GM21737 (cell line): ENCODE measurements around the gene AFDN.

Experiments used
- ATAC-seq: cut with Tn5 transposase; IDR thresholded peaks from one replicate; pipeline ENCODE4 v1.9.1; 2021; ENCODE audit warnings: mild to moderate bottlenecking, moderate library complexity; ENCODE audit not compliant: unreplicated experiment

AFDN gene

DNA sequence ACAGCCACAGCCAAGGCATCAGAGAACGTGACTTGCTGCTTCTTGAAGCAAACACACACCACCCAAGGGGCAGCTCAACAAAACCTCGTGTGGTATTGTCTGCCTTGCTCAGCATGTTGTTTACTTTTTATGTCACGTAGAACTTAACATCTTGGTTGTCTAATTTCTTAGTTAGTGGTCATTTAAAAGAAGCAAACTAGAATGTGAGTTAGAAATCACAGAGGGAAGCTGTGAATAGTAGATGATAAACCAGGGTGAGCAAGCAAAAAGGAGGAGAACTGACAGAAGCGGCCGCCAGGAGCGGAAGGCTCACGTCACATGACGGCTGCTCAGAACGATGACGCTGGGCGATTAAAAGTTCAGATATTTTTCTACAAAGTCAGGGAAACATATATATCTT lies 119.3 kb downstream of the AFDN start:
- no peak for ATAC-seq

GRCh38 chr6:167946604-167947003 lies 119.9 kb downstream of the AFDN start:
- ATAC-seq = no peak

GRCh38 chr6:167947716-167948115 lies 121.0 kb downstream of the AFDN start:
- ATAC-seq = no peak

GRCh38 chr6:167948716-167949115 lies 122.0 kb downstream of the AFDN start:
- no peak for ATAC-seq

- ATAC-seq = no peak
Observed at GRCh38 chr6:167949121-167949684, 122.5 kb downstream of the AFDN start.

DNA sequence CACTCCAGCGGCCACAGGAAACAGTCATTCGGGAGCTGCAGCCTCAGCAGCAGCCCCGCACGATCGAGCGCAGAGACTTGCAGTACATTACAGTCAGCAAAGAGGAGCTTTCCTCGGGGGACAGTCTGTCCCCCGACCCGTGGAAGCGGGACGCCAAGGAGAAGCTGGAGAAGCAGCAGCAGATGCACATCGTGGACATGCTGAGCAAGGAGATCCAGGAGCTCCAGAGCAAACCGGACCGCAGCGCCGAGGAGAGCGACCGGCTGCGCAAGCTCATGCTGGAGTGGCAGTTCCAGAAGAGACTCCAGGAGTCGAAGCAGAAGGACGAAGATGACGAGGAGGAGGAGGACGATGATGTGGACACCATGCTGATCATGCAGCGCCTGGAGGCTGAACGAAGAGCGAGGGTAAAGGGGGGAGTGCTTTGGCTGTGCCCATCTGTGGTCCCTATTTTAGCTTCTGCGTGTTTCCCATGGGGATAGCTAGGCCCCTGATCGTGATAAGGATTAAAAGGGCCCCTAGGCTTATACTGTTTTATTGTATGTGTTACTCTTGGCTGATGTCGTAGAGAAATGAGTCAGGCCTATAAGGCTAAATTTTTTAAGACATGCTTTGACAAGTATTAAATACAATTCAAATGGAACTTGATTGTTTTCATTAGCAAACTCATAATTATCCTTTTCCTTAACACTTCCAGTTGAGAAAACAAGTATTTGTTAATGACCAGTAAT lies 125.2 kb downstream of the AFDN start:
- no peak for ATAC-seq

DNA sequence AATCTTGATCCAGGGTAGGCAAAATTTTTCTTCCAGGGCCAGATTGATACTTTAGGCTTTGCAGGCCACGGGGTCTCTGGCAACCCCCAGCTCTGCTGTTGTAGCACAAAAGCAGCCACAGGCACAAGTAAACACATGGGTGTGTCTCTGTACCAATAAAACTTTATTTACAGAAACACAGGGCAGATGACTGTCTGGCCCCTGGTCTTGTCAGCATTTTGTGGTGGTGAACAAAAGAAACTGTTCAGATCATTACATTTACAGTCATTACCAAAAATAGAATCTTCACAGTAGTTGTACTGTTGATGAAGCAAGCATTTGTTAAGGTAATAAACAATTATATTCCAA lies 125.8 kb downstream of the AFDN start:
- no peak for ATAC-seq

DNA sequence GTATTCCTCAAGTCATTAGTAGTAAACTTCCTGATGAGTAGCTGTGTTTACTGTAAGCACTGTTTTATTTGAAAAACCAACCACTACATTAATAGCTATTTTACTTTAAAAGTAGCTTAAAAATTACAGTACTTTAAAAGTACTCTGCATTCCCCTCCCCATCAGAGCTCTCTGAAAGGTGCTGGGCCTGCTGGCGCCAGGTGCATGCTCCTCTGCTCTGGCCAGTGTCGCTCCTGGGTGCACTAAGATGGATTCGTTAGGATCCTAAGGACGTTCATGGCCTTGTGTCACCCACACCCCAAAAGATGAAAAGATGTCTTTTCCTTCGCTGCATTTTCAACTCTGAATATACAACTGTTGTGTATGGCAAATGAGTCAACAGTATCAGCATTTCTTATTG lies 126.8 kb downstream of the AFDN start:
- no peak for ATAC-seq

DNA sequence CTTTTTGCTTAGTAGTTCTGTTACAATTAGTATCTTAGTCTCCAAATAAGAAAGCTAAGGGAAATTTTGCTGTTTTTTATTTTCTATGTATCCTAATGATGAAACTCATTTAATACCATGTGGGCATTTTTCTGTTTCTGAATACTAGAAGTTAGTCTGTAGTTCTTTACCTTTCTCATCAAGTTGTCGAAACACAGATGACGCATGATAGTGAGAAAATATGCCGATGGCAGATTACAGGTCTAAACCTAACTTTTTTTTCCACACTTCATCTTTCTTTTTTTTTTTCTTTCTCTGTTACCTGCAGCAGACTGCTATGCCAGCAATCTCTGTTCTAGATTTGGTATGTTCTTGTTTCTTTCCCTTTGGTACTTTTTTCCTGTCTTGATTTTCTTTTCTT lies 127.4 kb downstream of the AFDN start:
- ATAC-seq = no peak

DNA sequence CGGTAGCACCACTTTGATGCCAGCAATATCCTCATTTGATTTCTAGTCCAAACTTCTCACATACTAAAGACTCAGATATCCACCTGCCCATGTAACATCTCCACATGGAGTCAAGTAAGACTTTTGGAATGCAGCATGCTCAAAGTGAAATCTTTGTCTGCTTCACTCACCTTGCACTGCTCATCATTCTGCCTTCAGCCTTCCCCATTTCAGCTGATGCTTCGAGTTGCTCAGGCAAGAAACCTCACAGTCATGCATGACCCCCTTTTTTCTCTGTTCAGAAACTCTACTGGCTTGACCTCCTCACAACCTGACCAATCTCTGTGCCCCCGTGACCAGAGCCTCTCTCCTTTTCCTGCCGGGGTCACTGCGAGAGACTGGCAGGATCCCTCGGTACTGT lies 129.8 kb downstream of the AFDN start:
- ATAC-seq = no peak

- ATAC-seq = no peak
Observed at GRCh38 chr6:167956983-167957492, 130.3 kb downstream of the AFDN start.

GRCh38 chr6:167957626-167958025 lies 130.9 kb downstream of the AFDN start:
- ATAC-seq = no peak

- ATAC-seq = no peak
Observed at GRCh38 chr6:167960579-167960978, 133.9 kb downstream of the AFDN start.

DNA sequence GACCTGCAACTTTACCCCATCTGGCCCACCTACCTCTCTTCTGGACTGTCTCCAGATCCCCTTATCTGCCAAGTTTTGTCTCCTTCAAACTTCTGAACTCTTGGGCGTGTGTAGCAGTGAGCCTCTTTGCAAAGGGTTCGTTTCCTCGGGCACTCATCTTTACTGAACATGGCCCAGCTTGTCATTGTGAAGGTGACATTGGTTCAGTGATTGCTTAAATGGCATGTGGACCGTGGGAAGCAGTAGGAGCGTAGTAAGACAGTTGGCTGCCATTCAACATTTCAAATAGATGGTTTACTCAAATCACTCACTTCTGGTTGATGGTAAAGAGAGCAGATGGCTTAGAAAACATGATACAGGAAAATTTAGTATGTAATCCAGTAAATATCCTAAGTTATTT lies 136.0 kb downstream of the AFDN start:
- no peak for ATAC-seq

DNA sequence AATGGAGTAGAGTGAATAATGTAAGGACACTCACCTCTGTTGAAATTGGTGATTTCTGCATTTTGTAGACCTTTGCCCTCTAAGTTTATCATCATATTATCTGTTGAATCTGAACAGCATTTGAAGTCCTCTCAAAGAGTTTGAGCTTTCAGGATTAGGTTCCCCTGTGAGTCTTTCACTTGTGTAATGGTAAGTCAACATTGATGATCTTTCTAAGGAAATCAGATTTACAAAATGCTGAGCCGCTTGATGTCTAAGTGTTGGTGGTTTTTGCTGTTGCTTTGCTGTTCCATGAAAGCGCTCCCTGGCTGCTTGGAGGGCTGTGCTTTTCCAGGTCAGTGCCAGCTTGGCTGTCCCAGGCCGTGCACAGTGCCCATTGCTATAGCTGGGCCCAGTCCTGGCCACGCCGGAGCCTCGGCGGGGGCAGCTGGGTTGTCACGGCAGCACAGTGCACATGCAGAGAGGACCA lies 136.9 kb downstream of the AFDN start:
- no peak for ATAC-seq

DNA sequence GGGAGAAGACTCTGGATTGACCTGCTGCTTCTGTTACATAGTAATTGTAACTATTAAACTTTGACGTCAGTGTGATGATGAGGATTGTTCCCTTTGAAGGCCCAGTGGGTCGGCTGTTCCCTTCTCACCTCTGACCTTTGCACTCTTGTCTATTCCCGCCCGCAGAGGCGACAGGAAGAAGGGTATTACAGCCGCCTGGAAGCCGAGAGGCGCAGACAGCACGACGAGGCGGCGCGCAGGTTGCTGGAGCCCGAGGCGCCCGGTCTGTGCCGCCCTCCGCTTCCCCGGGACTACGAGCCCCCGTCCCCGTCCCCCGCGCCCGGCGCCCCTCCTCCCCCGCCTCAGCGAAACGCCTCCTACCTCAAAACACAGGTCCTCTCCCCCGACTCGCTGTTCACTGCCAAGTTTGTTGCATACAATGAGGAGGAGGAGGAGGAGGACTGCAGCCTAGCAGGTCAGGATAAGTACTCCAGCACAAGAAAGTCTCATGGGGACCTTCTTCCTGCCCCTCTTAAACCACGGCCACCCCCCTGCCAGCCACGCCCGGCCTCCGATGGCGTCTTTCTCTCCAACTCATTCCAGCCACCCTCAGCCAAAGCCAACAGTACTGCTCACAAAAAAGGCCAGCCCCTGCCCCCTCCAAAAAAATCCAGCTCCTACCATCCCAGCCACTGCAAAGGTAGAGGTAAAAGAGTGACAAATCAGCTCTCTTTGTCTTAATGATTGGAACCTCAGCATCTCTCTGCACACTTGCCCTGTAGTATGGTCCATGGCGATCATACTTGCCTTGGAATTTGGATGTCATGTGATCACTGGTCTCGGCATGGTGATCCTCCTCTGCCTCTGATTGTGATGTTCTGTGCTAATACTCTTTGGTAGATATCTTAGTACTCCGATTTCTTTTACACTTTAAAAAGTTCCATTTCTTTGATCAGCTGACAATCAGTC lies 139.2 kb downstream of the AFDN start:
- no peak for ATAC-seq

- no peak for ATAC-seq
Observed at GRCh38 chr6:167966540-167966905, 139.8 kb downstream of the AFDN start.

- no peak for ATAC-seq
Observed at GRCh38 chr6:167968091-167968490, 141.4 kb downstream of the AFDN start.

DNA sequence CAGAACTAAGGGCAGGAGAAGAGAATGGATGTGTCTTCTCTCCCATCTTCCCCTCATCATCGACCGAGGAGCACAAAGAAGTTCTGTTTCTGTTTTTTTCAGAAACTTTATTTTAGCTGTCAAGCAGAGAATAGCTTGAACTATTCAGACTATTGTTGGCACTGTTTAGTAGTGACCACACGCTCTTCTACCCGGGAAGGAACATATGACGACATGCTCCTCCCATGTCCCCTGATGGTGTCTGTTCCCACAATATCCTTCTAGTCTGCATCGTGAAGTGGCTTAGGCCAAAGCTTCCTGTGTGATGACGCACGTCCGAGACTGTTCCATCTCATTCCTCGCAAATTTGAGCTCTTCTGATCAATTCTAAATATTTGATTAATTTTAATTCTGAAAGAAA lies 143.5 kb downstream of the AFDN start:
- ATAC-seq = no peak

DNA sequence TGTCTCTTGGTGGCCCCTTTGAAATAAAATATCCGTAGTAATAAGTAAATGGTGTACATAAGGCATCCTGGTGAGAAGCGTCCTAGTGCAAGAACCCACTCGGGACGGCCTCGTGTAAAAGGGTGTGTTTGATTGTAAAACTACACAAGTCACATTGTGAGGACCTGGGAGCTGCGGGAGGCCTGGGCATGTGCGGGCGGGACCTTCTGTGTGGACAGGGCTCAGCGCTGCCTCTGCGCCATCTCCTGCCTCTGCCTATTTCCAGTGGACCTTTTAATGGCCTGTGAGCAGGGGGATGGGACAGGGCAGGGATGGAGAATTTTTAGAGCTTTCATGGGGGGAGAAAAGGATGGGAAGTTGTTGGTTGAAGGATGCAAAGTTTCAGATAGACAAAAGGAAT lies 145.5 kb downstream of the AFDN start:
- no peak for ATAC-seq

- no peak for ATAC-seq
Observed at GRCh38 chr6:167973148-167973885, 146.6 kb downstream of the AFDN start.
